Measurements from ENCODE around the gene METTL23.

DNA sequence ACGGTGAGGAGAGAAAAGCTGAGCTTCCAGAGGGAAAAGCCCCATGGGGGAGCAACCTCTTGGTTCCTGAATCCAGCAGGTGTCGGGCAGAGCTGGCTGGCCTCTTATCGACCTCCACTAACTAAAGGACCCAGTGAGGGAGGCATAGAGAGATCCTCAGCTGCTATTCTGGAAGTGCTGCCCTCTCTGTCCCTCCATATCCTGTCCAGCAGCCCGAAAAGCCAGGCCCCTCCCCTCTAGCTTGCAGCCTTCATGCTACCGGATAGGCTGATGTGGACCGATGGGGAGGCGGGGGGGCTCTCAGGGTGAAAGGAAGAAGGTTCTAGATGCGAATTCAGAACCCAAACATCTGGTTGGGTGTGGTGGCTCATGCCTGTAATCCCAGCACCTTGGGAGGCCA, 40.8 kb upstream of the METTL23 start:
- TF ChIP-seq POLR2AphosphoS5 (IDR thresholded peaks at IDR 0.05; ENCODE audit: borderline replicate concordance, low read depth, low read length) (no peak), EZH2 (IDR thresholded peaks at IDR 0.05) (no peak)
